CD4-positive, alpha-beta T cell (primary cell): ENCODE data around the gene ISOC2. TPM values are rescaled to one million over a fixed set of nuclear protein-coding genes. Genes with fewer than 3 reads are reported as not detected.
A peak's percentile ranks its signal among the peaks of the same experiment; 100 is the strongest.

Source experiments
- ATAC-seq: fragments of 200-7000 bp; cut with Tn5 transposase; one replicate; pipeline ENCODE4 v1.10.0; 2022; ENCODE audit warnings: mild to moderate bottlenecking; ENCODE audit not compliant: poor library complexity
- CTCF ChIA-PET: fragments of 350-600 bp; sonication (Branson Sonifier 250); formaldehyde crosslinking; loops from one replicate; lab custom pipeline; 2021; ENCODE audit warnings: antibody characterized with exemption, inconsistent platforms; lab: Charles Lee
- POLR2A ChIA-PET: fragments of 350-600 bp; sonication (Branson Sonifier 250); formaldehyde crosslinking; loops from one replicate; lab custom pipeline; 2021; ENCODE audit warnings: antibody characterized with exemption, inconsistent platforms; lab: Charles Lee
- DNase-seq, 14 experiments: peaks; one replicate each; pipeline ENCODE4 v3.0.0-alpha.2; 2013 to 2020; ENCODE audit warnings: mixed read lengths in 2 of 14
- H3K27ac ChIP-seq, 2 donors: one replicate each; pipeline versions ENCODE4 v1.5.1 to v1.7.0; 2013; ENCODE audit warnings: low read length in 2 of 2, low read depth in 1 of 2, mild to moderate bottlenecking in 1 of 2
- H3K27me3 ChIP-seq, 2 experiments: 1 replicate in 1 of 2; 2 replicates in 1 of 2; pipeline versions ENCODE4 v1.6.1 to v1.7.0; 2013; ENCODE audit warnings: low read length in 2 of 2, control low read depth in 1 of 2, mild to moderate bottlenecking in 1 of 2, moderate library complexity in 1 of 2; ENCODE audit not compliant: insufficient read depth in 2 of 2, control insufficient read depth in 1 of 2
- H3K36me3 ChIP-seq: one replicate; pipeline ENCODE4 v1.6.1; 2013; ENCODE audit warnings: low read length, control low read depth; ENCODE audit not compliant: insufficient read depth
- H3K4me1 ChIP-seq: one replicate; pipeline ENCODE4 v1.6.1; 2013; ENCODE audit warnings: low read length, control low read depth; ENCODE audit not compliant: insufficient read depth
- H3K4me3 ChIP-seq: one replicate; pipeline ENCODE4 v1.5.1; 2013; ENCODE audit warnings: mild to moderate bottlenecking, low read length, moderate library complexity
- H3K9me3 ChIP-seq, 2 experiments: 1 replicate in 1 of 2; 2 replicates in 1 of 2; pipeline versions ENCODE4 v1.6.1 to v1.7.0; 2013; ENCODE audit warnings: low read length in 2 of 2, mild to moderate bottlenecking in 2 of 2, control low read depth in 1 of 2, moderate library complexity in 1 of 2; ENCODE audit not compliant: control insufficient read depth in 1 of 2, insufficient read depth in 1 of 2
- H3K27ac Mint-ChIP-seq: one replicate; pipeline ENCODE4 v1.8.0; 2020; ENCODE audit warnings: mixed read lengths
- H3K27me3 Mint-ChIP-seq: one replicate; pipeline ENCODE4 v1.8.0; 2021; ENCODE audit warnings: mixed read lengths
- H3K36me3 Mint-ChIP-seq: one replicate; pipeline ENCODE4 v1.8.0; 2021; ENCODE audit warnings: low read depth, mixed read lengths
- H3K4me1 Mint-ChIP-seq: one replicate; pipeline ENCODE4 v1.8.0; 2021; ENCODE audit warnings: low read depth, mixed read lengths
- H3K4me3 Mint-ChIP-seq: one replicate; pipeline ENCODE4 v1.8.0; 2020; ENCODE audit warnings: mild to moderate bottlenecking, mixed read lengths
- H3K9me3 Mint-ChIP-seq: one replicate; pipeline ENCODE4 v1.8.0; 2020; ENCODE audit warnings: mixed read lengths
- CTCF ChIP-seq: fragments of 200-600 bp; IDR thresholded peaks from one replicate; pipeline ENCODE4 v1.8.0; 2022; ENCODE audit warnings: antibody characterized with exemption, mild to moderate bottlenecking
- intact Hi-C, 2 experiments: fragments of 100-400 bp; cut with DNase I in 1 of 2; cut with micrococcal nuclease in 1 of 2; formaldehyde crosslinking; loops; one replicate each; pipeline versions ENCODE4 v1.15.1 to v1.9.0; 2023 to 2025; cut with DNase I, micrococcal nuclease
- total RNA-seq, 174 experiments: library from RNA in 2 of 174; stranded (reverse) in 2 of 174; gene quantifications; one replicate each; pipeline ENCODE4 v1.2.3 and lab custom pipeline; 2021 to 2026

Gene ISOC2
- total RNA-seq, 2 experiments from 2014 or later, result 1.5 to 2.2 TPM

GRCh38 chr19:55481794-55482155 is 20.3 kb upstream of the ISOC2 start:
- H3K4me1 Mint-ChIP-seq, result peaks cover 40% of the 10 kb centered on the region
- no peak for TF ChIP-seq CTCF
- no peak overlapping the region for H3K4me3 Mint-ChIP-seq
- DNase-seq (no peak), ATAC-seq (no peak)
- H3K27me3 ChIP-seq, result no peaks in the 10 kb centered on the region
- no peaks in the 10 kb centered on the region for H3K27me3 Mint-ChIP-seq
- H3K27ac ChIP-seq, result no peak overlapping the region
- peaks cover 45% of the 10 kb centered on the region for H3K4me1 ChIP-seq
- ChIA-PET POLR2A (no interaction called here), CTCF (no interaction called here)
- intact Hi-C loops, result no loop called here
- H3K9me3 Mint-ChIP-seq, result no peaks in the 10 kb centered on the region
- H3K4me3 ChIP-seq, result no peak overlapping the region
- peaks cover 6% of the 10 kb centered on the region for H3K36me3 Mint-ChIP-seq
- no peak overlapping the region for H3K27ac Mint-ChIP-seq
- no peaks in the 10 kb centered on the region for H3K9me3 ChIP-seq
- peaks cover 8% of the 10 kb centered on the region for H3K36me3 ChIP-seq

- H3K4me3 Mint-ChIP-seq, result no peak overlapping the region
- peaks cover 42% of the 10 kb centered on the region for H3K4me1 Mint-ChIP-seq
- H3K27ac Mint-ChIP-seq, result no peak overlapping the region
- Histone ChIP-seq H3K4me1 (peaks cover 45% of the 10 kb centered on the region), H3K27me3 (no peaks in the 10 kb centered on the region), H3K9me3 (no peaks in the 10 kb centered on the region), H3K4me3 (no peak overlapping the region), H3K36me3 (peaks cover 8% of the 10 kb centered on the region), H3K27ac (no peak overlapping the region)
- H3K36me3 Mint-ChIP-seq, result peaks cover 8% of the 10 kb centered on the region
- intact Hi-C loops, result no loop called here
- no peak for TF ChIP-seq CTCF
- DNase-seq (no peak), ATAC-seq (no peak)
- ChIA-PET CTCF (no interaction called here), POLR2A (no interaction called here)
- H3K27me3 Mint-ChIP-seq, result no peaks in the 10 kb centered on the region
- no peaks in the 10 kb centered on the region for H3K9me3 Mint-ChIP-seq
Observed at GRCh38 chr19:55481148-55481793, 19.8 kb upstream of the ISOC2 start.

GRCh38 chr19:55479451-55480230 is 18.2 kb upstream of the ISOC2 start:
- no peak for TF ChIP-seq CTCF
- H3K27me3 Mint-ChIP-seq, result no peaks in the 10 kb centered on the region
- H3K4me1 Mint-ChIP-seq, result peaks cover 38% of the 10 kb centered on the region
- intact Hi-C loops, result loop anchor here in 1 of 2 experiments (5.0 to 10.0 kb wide), 2 partner anchors 835 to 1017 kb away; partner anchors contain the start of genes LENG9 and ZSCAN5A
- H3K27ac Mint-ChIP-seq, result no peak overlapping the region
- H3K36me3 Mint-ChIP-seq, result peaks cover 12% of the 10 kb centered on the region
- ATAC-seq, result no peak
- Histone ChIP-seq H3K4me3 (no peak overlapping the region), H3K4me1 (peaks cover 42% of the 10 kb centered on the region), H3K36me3 (peaks cover 8% of the 10 kb centered on the region), H3K27ac (no peak overlapping the region), H3K9me3 (no peaks in the 10 kb centered on the region), H3K27me3 (no peaks in the 10 kb centered on the region)
- H3K4me3 Mint-ChIP-seq, result peak overlapping the region; percentile 7
- no peak for DNase-seq
- CTCF ChIA-PET, result interaction anchor here (1.5 kb wide), 1 partner anchor 24 kb away, joined by 6 read pairs; no protein-coding TSS in a partner anchor
- no peaks in the 10 kb centered on the region for H3K9me3 Mint-ChIP-seq
- POLR2A ChIA-PET, result no interaction called here
